ENCODE data around the gene SPTB. TPM values are rescaled to one million over a fixed set of nuclear protein-coding genes. Genes with fewer than 3 reads are reported as not detected.

Gene SPTB
- total and polyA plus RNA-seq, 9 of the 15 experiments (the other 6 are each of a cell fraction or from before 2014, with no cell fraction given), result 0.21 to 45.9 (median 11.7) TPM

DNA sequence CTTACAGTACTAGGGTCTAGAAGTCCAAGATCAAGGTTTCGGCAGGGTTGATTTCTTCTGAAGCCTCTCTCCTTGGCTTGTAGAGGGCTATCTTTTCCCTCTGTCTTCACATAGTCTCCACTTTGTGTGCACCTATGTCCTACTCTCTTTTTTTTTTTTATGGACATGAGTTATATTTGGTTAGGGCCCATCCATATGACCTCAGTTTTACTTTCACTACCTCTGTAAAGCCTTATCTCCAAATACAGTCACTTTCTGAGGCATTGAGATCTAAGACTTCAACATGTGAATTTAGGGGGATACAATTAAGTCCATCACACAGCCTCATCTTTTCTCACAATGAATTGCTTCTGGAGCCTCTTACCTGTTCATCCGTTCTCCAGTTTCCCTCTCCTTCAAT is 5.9 kb upstream of the SPTB start (continued):
- TF ChIP-seq, protein P1, sequence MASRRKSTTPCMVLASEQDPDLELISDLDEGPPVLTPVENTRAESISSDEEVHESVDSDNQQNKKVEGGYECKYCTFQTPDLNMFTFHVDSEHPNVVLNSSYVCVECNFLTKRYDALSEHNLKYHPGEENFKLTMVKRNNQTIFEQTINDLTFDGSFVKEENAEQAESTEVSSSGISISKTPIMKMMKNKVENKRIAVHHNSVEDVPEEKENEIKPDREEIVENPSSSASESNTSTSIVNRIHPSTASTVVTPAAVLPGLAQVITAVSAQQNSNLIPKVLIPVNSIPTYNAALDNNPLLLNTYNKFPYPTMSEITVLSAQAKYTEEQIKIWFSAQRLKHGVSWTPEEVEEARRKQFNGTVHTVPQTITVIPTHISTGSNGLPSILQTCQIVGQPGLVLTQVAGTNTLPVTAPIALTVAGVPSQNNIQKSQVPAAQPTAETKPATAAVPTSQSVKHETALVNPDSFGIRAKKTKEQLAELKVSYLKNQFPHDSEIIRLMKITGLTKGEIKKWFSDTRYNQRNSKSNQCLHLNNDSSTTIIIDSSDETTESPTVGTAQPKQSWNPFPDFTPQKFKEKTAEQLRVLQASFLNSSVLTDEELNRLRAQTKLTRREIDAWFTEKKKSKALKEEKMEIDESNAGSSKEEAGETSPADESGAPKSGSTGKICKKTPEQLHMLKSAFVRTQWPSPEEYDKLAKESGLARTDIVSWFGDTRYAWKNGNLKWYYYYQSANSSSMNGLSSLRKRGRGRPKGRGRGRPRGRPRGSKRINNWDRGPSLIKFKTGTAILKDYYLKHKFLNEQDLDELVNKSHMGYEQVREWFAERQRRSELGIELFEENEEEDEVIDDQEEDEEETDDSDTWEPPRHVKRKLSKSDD (conservative IDR thresholded peaks at IDR 0.05; ENCODE audit: low read length), result no peak
- TF ChIP-seq CBFA2T3 (IDR thresholded peaks at IDR 0.05), result peak; percentile 69

DNA sequence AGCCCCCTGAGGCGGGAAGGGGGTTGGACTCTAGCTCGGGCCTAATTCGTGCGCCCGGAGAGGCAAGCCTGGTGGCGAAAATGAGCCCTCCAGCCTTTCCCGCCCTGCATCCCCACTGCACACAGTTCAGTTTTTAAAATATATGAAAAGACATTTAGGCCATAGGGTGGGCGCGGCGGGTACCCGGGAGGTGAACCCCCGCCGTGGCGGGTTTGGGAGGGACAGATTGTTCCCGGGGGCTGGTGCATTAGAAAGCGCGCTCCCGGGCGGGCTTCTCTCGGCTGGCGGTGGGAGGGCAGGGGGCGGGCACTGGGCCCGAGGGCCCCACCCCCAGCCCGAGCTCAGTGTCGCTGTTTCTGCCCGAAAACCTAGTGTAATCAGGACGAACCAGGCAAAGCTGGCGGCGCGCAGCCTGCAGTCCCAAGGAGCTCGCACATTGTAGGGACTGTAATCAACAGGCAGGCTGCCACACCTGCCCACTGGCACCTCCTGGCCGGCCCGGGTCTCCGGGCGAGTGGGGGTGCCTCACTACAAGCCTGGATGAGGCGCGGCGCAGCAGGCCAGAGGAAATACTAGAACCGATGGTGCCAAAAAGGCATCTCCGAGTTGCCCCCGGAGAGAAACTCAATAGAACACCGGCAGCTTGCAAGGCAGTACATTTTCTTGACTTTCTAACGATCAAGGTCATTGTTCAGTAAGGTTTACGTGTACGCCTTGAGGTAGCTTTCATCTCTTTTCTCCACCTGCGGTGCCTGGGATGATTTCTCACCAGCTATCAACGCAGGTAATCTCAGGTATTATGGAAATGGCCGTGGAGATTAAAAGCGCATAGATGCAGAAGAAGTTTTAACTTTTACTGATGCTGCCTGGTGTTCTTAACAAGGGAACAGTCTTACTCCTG is 764 bp upstream of the SPTB start:
- Histone ChIP-seq H4K20me1 (replicated peaks; ENCODE audit: control insufficient read depth, insufficient read depth, low read length) (no peaks in the 10 kb centered on the region), H2AFZ (ENCODE audit: low read depth, low read length) (peak overlapping the region; percentile 78), H3K27ac (ENCODE audit: extremely low read depth, low read depth, low read length) (peak overlapping the region; percentile 51), H3K9me3 (replicated peaks; ENCODE audit: control insufficient read depth, insufficient read depth, low read depth, low read length) (no peaks in the 10 kb centered on the region), H3K79me2 (ENCODE audit: control insufficient read depth, insufficient read depth, low read length) (peaks cover 44% of the 10 kb centered on the region), H3K27me3 (ENCODE audit: control insufficient read depth in 2 of 2, insufficient read depth in 2 of 2, low read length in 2 of 2) (no peaks in the 10 kb centered on the region), H3K4me1 (replicated peaks in 1 of 2; ENCODE audit: control insufficient read depth in 2 of 2, insufficient read depth in 2 of 2, low read length in 2 of 2) (peaks cover 18 to 20% of the 10 kb centered on the region in 2 experiments; a peak in 4 of 5 replicates), H3K9ac (ENCODE audit: insufficient read depth in 1 of 2, low read depth in 2 of 2, low read length in 2 of 2) (peak overlapping the region; percentile 68 to 94), H3K4me3 (peak overlapping the region; percentile 78), H3K4me2 (ENCODE audit: insufficient read depth, low read length) (peak overlapping the region; percentile 85), H3K36me3 (ENCODE audit: control insufficient read depth, insufficient read depth, low read length) (no peaks in the 10 kb centered on the region), H3K9me1 (ENCODE audit: control insufficient read depth, insufficient read depth, low read length) (no peaks in the 10 kb centered on the region)
- CTCF ChIA-PET (ENCODE audit: low intra/inter-chr PET ratio), result no interaction called here
- intact Hi-C loops (cut with micrococcal nuclease) (no loop called here), in situ Hi-C loops (cut with MboI) (no loop called here)
- ATAC-seq (peak; percentile 85), FAIRE-seq (no peak), DNase-seq (ENCODE audit: extremely low read depth in 1 of 4, low spot score in 3 of 4) (peak; percentile 71 to 84 (median 76))
- TSS peak; percentile 78 for BruUV-seq (replicated peaks)
- WGBS (ENCODE audit: insufficient coverage, low coverage, missing lambda C conversion rate), result 3% methylated on average over 31 of the region's 49 CpGs
- POLR2A ChIA-PET, result interaction anchor here (0.7 to 4.7 kb wide), 10 partner anchors 9 to 57 kb away, joined by 3 to 24 read pairs (median 4); no protein-coding TSS in a partner anchor
- TF ChIP-seq MTA2 (IDR thresholded peaks at IDR 0.05; ENCODE audit: low read depth) (no peak), KHSRP (IDR thresholded peaks at IDR 0.05) (no peak), BRD9 (IDR thresholded peaks at IDR 0.05; ENCODE audit: low read depth, partially characterized antibody) (no peak), ZNF282 (CRISPR knock-in tag; IDR thresholded peaks at IDR 0.05) (no peak), EP300 (IDR thresholded peaks at IDR 0.05; ENCODE audit: low read length) (peak; percentile 13; the same call in 1 of the 2 replicates), ZNF696 (CRISPR knock-in tag; conservative IDR thresholded peaks at IDR 0.05) (no peak), POLR2G (IDR thresholded peaks at IDR 0.05; ENCODE audit: low read depth, low read length) (peak; percentile 74), CREB1 (IDR thresholded peaks at IDR 0.05) (peak; percentile 18; the same call in 1 of the 2 replicates), CREB1 (CRISPR knock-in tag; IDR thresholded peaks at IDR 0.05) (no peak), TCF7 (IDR thresholded peaks at IDR 0.05; ENCODE audit: borderline replicate concordance) (no peak), RBBP5 (IDR thresholded peaks at IDR 0.05; ENCODE audit: borderline replicate concordance, insufficient read depth, low read length, poor library complexity, severe bottlenecking) (peak; percentile 35), ZFX (CRISPR knock-in tag; IDR thresholded peaks at IDR 0.05) (0 out of 2 replicates have a peak, but pooled peaks have one; percentile 11), TBP (optimal IDR thresholded peaks at IDR 0.05; ENCODE audit: low read depth, low read length) (peak; percentile 63), TAF1 (IDR thresholded peaks at IDR 0.05; ENCODE audit: control insufficient read depth, extremely low read depth, insufficient read depth, low read length, severe bottlenecking) (peak; percentile 34), ESRRB (CRISPR knock-in tag; IDR thresholded peaks at IDR 0.05; ENCODE audit: borderline replicate concordance) (no peak), POLR2A (conservative IDR thresholded peaks at IDR 0.05) (peak; percentile 60), ZEB2 (IDR thresholded peaks at IDR 0.05) (0 out of 2 replicates have a peak, but pooled peaks have one; percentile 17), RBFOX2 (IDR thresholded peaks at IDR 0.05; ENCODE audit: low read depth, low read length) (peak; percentile 75), SUPT5H (IDR thresholded peaks at IDR 0.05) (no peak)

Measured in K562 (cell line).